NCI-H146 treated with DMSO at 0.1 percent for 48 hours (cell line): ENCODE data around the gene XAGE1B.
"Not testable (repeated sequence)": the region's sequence is repeated elsewhere in the genome, so short reads cannot be mapped to it uniquely, and the experiment has no call there.

Experiments used
- DNase-seq: peaks from one replicate; lab custom pipeline; 2025; ENCODE audit not compliant: unreplicated experiment; lab: John Stamatoyannopoulos, UW

XAGE1B gene

GRCh38 chrX:52516987-52517325 lies at the start of gene XAGE1B:
TSS of gene XAGE1B (minus strand) at chrX:52517063. CDS start at chrX:52515527, 1,536 bp downstream.
- DNase-seq, result not testable (repeated sequence)

GRCh38 chrX:52563105-52563504 lies 46.2 kb upstream of the XAGE1B start:
- DNase-seq, result no peak

DNA sequence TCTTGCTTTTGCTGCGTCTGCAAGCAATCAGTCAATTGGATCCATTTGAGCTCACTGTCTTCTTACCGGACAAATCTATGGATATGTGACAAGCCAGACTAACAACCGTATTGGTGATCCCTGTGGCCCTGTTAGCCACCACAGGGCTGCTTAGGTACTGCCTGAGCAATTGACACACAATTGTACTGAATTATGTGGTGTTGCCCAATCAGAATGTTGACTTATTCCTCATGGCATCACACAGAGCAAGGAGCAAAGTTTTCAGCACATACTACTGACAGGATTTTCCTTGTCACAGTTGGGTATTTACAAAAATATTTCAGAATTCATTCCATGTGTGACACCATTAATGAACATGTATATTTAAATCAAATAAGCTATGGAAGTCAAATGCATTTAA lies 41.3 kb upstream of the XAGE1B start:
- DNase-seq, result no peak

- no peak for DNase-seq
Observed at GRCh38 chrX:52556741-52557140, 39.9 kb upstream of the XAGE1B start.

DNA sequence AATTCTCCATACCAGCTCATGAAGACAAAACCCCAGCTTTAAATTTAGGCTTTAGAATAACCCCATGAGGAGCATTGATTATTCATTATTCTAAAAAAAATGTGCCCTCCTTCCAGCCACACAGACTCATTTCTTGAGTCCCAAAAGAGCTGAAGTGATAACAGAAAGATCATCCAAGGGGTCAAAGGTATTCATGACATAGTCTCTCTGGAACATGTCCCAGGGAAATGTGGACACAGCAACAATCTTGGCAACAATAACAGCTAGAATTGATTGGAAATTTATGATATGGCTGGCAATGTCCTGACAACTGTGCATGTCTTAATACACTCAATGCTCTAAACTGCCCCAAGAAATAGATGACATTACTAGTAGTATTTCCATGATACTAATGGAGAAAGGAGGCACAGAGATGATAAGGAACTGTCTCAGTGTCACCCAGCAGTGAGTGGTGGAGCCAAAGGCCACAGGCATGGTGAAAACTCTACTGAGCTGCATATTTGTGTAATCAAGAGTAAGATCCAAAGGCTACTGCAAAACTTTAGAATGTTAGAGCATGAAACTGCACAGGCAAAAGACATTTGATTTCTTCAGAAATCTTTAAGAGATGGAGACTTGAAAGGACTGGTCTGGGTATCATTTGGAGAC lies 37.3 kb upstream of the XAGE1B start:
- DNase-seq, result no peak

DNA sequence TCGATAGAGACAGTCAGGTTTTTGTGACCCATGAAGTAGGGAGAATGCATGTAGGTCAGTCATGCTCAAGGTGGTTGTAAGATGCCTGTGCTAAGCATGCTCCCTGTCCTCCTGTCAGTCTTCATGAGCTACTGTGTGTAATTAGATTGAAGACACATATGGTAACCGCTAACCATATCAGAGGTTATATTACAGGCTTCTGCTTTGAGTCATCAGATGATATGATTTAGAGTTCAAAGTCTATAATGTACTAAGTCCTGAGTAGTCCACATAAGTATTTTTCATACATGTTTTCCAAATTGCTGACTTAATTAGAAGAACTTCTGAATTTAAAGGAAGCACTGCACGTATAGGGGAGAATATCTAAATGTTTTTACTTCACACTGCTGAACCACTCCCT lies 31.9 kb upstream of the XAGE1B start:
- DNase-seq, result not testable (repeated sequence)

DNA sequence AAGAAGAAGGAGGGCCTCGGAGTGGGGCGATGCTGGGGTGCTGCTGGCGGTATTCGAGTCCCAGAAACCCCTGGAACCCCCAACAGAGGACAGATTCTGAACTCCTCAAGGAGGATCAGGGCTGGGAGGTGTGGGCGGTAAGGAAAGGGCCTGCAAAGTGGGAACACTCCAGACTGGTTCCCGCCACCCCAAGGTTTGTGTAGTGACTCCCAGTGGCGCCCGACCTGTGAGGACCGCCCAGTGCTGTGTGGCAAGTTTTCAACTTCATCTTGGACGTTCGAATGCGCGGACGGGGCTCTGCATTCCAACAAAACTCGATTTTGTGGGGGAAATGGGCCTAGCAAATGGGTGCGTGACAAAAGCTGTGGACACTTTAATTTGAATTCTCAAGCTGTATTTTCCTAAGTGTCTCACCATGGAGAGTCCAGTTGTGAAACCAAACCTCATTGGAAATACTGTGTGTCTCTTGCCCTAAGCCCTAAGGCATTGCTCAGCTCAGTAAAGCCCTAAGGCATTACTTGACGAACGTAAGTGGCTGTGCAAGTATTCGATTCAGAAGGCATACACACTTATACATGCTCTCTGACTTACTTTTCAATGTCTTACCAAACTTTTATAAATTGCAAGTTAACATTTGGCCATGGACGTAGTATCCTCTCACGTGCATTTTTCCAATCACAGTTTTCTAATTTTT lies 27.4 kb upstream of the XAGE1B start:
- DNase-seq, result no peak

DNA sequence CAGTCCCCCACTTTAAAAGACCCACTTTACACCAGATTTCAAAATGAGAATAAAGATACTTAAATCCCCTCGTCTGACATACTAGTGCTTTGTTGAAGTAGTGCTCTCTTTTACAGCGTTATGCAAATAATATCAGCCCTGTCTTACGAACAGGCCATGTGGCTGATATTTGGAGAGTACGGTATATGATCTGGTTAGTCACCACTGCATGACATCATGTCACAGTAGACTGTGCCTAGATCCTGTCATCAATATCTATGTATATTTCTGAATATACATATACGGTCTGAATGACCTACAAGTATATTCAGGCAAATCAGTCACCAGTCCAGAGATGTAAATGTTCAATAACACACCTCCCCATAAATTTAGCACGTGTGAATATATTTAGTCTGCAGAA lies 25.4 kb upstream of the XAGE1B start:
- no peak for DNase-seq

GRCh38 chrX:52541051-52541450 lies 24.2 kb upstream of the XAGE1B start:
- DNase-seq, result not testable (repeated sequence)

DNA sequence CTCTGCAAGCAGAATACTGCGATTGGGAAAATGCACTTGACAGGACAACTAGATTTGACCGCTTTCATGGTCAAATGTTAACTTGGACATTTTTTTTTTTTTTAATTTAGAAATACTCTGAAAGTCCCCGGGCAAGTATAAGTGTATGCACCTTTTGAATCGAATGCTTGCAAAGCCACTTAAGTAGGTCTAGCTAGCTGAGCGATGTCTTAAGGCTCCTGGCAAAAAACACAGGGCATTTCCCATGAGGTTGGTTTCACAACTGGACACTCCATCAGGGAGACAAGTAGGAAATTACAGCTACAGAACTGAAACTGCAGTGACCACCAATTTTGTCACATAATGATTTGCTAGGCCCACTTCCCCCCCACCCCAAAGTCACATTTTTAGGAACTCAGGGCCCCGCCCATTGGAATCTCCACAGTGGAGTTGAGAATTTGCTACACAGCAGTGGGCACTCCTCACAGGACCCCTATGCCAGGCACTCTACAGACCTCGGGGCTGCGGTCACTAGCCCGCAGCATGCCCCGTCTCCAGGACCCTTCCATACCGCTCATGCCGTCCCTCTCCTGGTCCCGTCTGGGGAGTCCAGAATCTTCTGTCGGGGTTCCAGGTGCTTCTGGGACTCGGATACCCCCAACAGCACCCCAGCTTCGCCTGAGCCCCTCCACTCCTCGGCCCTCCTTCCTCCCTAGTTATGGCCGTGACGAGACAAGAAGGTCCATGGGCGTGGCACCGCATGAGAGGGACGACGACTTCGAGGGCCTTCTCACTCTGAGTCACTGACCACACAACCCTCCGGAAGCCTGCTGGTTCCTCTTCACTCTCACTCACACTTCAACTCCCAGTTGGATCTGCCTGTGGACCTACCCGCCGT lies 515 bp downstream of the XAGE1B start:
- DNase-seq, result not testable (repeated sequence)

DNA sequence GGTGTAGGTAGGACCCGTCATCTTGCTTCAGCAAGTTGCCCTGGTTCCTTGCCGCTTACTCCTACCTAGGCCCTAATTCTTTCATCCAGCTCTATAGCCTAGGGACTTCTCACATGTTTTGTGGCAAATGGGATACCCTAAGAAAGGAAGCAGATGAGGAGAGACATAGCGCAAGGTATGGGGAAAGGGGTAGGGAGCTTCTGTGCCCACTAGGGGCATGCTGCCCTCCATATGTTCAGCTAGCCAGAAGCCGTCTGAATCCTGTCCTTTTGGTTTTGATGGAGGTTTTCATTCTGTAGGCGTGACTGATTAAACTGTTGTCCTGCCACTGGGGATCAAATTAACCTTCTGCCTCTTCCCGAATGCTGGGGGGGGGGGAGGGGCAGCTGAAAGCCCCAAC lies 5.7 kb downstream of the XAGE1B start:
- not testable (repeated sequence) for DNase-seq

DNA sequence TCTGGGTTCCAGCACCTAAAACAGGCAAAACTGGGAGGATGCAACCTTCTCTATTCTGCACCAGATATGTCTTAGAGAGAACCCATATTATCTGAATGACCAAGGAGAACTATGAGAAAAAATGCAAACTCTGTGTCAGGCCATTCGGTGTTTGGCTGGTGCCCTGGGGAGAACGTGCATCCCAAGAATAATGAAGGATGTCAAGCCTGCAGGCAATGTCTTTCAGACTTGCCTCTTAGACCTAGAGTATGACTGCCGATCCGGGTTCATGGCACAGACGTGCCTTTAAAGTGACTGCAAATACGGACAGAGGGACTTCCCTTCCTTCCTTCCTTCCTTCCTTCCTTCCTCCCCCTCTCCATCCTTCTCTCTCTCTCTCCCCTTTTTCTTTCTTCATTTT lies 6.9 kb downstream of the XAGE1B start:
- DNase-seq, result no peak

GRCh38 chrX:52507331-52507730 lies 9.5 kb downstream of the XAGE1B start:
- no peak for DNase-seq

DNA sequence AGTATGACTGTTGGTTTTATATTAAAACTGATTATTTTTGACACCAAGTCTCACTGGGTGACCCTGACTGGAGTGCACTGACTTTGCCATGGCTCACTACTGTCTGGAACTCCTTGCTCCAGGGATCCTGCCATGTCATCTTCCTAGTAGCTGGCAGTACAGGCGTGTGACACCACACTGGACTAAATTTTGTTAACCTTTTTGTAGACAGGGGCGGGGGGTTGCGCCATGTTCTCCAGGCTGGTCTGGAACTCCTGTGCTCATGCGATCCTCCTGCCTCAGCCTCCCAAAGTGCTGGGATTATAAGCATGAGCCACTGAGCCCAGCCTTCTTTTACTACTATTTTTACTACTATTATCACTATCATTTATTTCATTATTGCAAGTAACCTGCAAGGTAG lies 12.3 kb downstream of the XAGE1B start:
- DNase-seq, result no peak

DNA sequence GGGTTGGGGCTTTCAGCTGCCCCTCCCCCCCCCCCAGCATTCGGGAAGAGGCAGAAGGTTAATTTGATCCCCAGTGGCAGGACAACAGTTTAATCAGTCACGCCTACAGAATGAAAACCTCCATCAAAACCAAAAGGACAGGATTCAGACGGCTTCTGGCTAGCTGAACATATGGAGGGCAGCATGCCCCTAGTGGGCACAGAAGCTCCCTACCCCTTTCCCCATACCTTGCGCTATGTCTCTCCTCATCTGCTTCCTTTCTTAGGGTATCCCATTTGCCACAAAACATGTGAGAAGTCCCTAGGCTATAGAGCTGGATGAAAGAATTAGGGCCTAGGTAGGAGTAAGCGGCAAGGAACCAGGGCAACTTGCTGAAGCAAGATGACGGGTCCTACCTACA lies 15.5 kb downstream of the XAGE1B start:
- not testable (repeated sequence) for DNase-seq

- DNase-seq, result not testable (repeated sequence)
Observed at GRCh38 chrX:52496419-52496772, 20.5 kb downstream of the XAGE1B start.

GRCh38 chrX:52495545-52496418 lies 21.1 kb downstream of the XAGE1B start, which contains the start of gene XAGE1A:
TSS of gene XAGE1A (plus strand) at chrX:52495808. CDS start at chrX:52497362, 1,554 bp downstream.
- not testable (repeated sequence) for DNase-seq

GRCh38 chrX:52471301-52471700 lies 45.6 kb downstream of the XAGE1B start:
- DNase-seq, result not testable (repeated sequence)
